DND-41 (cell line): ENCODE data around the gene CFAP65.

Source experiments
- CTCF ChIP-seq: IDR thresholded peaks from 2 replicates; pipeline ENCODE4 v1.5.1; 2012; ENCODE audit warnings: borderline replicate concordance, low read length, moderate library complexity, mild to moderate bottlenecking; ENCODE audit not compliant: poor library complexity, severe bottlenecking; ENCODE audit errors: extremely low read depth
- EZH2 ChIP-seq: IDR thresholded peaks from 3 replicates; pipeline ENCODE4 v1.6.1; 2012; ENCODE audit warnings: borderline replicate concordance, low read depth, mild to moderate bottlenecking, moderate library complexity, low read length, inconsistent platforms; ENCODE audit not compliant: severe bottlenecking

DNA sequence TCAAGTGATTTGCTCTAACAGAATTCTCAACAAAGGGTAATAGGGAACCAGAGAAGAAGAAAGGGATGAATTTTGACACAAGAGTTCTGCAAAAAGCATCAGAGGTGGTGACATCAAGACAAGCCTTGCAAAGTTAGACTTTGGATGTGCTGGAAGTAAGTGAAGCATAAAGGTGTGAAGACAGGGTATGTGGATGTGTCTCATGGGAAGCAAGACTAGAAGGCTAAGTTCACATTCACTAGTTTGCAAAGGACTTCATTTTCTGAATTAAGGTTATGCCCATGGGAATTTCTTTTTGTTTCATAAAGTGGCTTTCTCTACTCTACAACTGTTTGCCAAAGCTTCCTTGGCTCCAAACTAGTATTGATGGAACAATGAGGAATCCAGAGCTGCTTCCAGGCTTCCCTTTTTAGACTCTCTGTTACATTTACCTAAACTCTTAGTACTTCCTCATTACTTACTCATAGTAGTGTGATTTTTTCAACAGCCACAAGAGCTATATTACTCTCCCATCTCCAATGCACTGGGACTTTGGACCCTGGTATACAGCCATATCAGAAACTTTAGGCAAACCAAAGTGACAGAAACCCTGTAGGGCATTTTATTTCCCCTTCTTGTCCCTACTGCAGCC, 40.5 kb upstream of the CFAP65 start:
- TF ChIP-seq CTCF (no peak), EZH2 (no peak)
